Brain pericyte (primary cell): ENCODE results near the gene CFAP90.

Experiments used
- DNase-seq: peaks from one replicate; pipeline ENCODE4 v3.0.0-alpha.2; 2012; ENCODE audit warnings: low read depth, low spot score

Gene CFAP90

GRCh38 chr5:7868427-7868772 is 17.5 kb upstream of the CFAP90 start:
- no peak for DNase-seq

- DNase-seq, result no peak
Measured at GRCh38 chr5:7867260-7867659, 16.3 kb upstream of the CFAP90 start.

DNA sequence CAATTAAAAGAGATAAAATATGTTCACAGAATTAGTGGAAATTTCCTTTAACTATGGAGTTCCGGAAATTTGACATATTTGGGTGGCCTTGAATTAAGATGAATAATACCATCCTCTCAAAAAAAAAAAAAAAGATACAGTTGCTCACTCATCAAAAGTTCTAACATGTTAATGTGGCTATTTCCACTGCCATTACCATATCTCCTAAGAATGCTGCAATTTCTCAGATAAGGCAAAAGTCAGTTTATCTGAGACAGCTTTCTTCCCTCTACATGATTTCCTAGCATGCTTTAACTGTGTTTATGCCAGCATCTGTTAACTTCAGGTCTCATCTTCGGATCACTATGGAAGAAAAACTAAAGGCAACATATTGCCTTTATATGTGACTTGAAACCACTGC is 15.3 kb upstream of the CFAP90 start:
- DNase-seq, result no peak

DNA sequence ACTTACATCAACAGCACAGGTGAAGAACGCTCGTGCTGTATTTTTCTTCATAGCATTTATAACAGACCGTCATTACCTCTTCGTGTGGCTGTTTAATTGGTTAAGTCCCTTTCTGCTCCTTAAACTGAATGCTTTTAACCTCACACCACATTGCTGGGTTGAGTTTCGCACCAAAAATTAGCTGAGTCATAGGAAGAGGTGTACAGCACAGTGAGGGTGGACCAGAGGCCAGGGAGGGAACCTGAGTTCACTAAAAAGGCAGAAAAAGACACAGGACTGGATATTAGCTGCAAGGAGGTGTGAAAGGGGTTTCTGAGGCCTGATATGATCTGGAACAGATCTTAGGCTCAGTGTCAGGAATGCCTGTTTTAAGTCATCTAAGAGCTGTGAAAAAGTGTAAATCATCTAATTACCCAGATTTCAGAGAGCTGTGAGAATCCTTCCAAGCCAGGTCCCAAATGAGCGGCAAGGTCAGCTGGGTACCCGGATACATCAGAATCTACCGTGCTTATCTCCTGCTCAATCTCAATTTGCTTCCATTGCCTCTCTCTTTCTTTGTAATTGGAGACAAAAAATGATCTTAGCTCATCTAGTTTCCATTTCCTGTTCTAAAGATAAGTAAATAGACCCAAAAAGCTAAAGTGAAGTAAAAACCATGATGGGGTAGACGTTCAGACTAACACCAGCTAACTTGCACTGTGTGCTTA is 7.1 kb upstream of the CFAP90 start:
- no peak for DNase-seq

GRCh38 chr5:7857361-7857760 is 6.4 kb upstream of the CFAP90 start:
- DNase-seq, result no peak

DNA sequence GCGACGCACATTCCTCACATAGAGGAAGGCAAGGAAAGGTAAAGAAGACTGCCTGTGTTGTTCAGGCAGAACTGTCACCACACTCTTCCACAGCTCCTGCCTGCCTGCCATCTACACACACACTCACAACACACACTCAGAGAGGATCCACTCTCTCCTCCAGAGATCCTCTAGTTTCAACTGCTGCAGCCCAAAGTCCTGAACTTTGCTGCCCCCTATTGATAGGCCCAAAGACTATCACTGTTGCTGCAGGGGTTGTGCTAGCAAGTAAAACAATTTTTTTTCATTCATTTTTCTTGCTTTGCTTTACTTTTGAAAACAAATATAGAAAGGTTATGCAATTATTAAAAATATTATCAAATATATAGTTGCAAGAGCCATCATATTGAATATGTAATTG is 5.9 kb upstream of the CFAP90 start:
- DNase-seq, result no peak

DNA sequence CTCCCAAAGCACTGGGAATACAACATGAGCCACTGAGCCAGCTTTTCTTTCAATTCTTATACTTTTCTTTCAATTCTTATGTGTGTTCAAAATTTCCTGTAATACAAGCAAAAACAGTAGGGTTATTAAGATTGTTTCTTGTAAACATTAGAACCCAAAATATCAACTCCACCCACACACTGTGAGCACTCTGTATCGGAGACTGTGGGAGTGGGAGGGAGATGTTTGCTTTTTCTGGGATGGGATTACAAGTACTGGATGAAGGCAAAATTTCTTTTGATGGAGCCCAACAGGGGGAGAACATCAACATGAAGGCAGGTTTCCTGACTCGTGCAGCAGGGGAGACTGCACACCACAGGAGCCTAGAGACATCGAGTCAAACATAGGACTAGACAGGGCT is 4.7 kb upstream of the CFAP90 start:
- DNase-seq, result no peak

GRCh38 chr5:7852988-7853387 is 2.1 kb upstream of the CFAP90 start:
- no peak for DNase-seq

GRCh38 chr5:7852542-7852941 is 1.6 kb upstream of the CFAP90 start:
- DNase-seq, result no peak

GRCh38 chr5:7851617-7852289 is 820 bp upstream of the CFAP90 start:
- no peak for DNase-seq

DNA sequence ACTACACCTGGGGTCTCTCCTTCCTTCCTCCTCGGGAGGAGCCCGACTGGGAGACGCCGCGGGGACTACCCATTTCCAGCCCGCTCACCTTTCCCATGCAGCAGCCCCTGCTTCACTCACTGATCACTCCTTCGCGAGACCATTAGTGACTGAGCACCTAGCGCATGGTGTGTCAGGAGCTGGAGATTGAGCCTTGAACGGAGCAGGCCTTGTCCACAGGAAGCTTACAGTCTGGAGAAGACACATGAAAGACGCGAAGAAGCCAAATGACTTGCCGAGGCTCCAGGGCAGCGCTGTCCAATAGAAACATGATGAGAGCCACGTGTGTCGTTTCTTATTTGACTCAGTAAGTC is 283 bp upstream of the CFAP90 start:
- no peak for DNase-seq

DNA sequence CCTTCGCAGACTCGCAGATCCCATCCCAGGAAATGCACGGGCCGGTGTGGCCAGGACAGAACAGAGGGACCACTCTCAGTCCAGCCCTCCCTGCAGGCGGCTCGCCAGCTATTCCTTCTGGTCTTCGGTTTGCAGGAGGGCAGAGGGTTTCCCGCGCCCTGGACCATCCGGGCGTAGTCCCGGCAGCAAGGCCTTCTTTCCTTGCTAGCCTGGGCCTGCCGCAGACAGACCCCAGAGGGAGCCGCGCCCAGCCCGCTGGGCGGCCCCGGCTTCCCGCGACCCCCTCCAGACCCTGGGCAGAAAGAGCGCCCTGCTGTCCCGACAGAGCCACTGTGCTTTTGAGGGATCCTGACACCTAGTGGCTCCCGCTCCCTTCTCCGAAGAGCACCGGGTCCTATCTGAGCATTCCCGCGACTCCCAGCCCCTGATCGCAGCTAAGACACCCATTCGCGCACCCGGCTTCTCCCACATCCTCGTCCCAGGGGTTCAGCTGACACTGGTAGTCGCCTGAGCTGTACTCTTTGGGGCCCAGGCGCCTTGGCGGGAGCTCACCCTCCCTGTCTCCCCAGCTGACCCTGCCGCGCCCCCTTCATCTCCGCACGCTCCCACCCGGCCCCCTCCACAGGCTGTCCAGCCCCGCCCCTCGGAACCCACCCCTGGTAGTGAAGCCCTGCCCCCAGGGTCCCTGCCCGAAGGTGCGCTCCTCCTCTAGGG is 1.1 kb downstream of the CFAP90 start:
- DNase-seq, result no peak

DNA sequence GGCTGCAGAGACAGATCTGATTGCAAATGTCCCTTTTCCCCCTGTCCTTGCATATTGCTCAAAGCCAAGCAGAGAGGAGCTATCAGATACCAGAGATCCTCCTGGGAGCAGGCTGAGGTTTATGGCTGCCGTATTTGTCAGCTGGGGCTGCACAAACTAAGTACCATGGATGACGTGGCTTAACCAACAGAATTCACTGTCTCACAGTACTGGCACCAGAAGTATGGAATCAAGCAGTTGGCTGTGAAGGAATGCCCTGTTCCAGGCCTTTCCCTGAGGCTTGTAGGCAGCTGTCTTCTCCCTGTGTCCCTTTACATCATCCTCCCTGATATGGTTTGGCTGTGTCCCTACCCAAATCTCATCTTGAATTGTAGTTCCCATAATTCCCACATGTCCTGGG is 2.6 kb downstream of the CFAP90 start:
- DNase-seq, result no peak

GRCh38 chr5:7846327-7846726 is 4.6 kb downstream of the CFAP90 start:
- DNase-seq, result no peak

DNA sequence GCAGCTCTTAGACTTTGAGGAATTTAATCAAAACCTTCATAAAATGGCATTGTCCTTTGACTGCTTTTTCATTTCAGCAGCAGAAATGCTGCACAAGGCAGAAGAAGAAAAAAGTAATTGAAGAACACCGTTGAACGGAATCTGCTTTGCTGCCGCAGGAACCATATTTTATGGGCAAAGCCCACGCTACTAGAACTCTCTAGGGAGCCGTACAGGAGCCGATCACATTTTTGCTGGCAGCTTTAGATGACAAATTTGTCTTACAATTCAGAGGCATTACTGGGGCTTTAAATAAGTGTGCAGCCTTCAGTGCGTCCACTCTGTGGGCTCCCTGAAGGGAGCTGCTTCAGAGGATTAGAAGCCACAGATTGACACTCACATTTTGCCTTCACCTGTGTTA is 5.4 kb downstream of the CFAP90 start:
- no peak for DNase-seq

DNA sequence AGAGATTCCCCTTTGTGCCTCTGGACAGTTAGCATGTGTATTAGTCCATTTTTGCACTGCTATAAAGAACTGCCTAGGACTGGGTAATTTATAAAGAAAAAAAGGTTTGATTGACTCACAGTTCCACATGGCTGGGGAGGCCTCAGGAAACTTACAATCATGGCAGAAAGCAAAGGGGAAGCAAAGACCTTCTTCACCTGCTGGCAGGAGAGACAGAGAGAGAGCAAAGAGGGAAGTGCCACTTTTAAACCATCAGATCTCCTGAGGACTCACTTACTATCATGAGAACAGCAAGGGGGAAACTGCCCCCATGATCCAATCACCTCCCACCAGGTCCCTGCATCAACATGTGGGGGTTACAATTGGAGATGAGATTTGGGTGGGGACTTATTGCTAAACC is 6.0 kb downstream of the CFAP90 start:
- DNase-seq, result no peak

GRCh38 chr5:7842531-7842930 is 8.4 kb downstream of the CFAP90 start:
- DNase-seq, result no peak

DNA sequence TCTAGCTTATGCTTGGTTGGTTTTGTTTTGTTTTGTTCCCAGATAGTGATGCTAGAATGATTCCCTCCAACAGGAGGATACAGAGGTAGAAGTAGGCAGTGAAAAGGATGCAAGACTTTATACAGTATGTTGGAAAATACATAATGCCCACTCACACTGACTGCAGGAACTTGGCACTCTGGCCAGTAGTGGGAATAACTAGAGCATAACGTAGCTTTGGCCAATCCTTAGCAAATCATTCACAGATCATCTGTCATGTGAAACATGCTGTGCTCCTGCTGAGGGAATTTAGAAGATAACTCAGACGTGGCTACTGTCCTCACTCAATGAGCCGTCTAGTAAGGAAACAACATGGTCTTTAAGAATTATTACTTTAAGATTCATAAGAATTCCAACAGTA is 13.5 kb downstream of the CFAP90 start:
- no peak for DNase-seq

DNA sequence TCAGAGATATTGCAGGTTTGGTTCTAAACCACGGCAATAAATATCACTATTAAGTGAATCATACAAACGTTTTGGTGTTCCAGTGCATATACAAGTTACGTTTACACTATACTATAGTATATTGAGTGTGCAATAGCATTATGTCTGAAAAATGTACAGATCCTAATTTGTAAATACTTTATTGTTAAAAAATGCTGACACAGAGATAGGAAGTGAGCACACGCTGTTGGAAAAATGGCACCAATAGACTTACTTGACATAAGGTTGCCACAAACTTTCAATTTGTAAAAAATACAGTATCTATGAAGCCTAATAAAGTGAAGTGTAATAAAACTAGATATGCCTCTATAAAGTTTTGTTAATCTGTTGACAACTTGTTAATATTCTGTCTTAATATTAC is 16.0 kb downstream of the CFAP90 start:
- no peak for DNase-seq

DNA sequence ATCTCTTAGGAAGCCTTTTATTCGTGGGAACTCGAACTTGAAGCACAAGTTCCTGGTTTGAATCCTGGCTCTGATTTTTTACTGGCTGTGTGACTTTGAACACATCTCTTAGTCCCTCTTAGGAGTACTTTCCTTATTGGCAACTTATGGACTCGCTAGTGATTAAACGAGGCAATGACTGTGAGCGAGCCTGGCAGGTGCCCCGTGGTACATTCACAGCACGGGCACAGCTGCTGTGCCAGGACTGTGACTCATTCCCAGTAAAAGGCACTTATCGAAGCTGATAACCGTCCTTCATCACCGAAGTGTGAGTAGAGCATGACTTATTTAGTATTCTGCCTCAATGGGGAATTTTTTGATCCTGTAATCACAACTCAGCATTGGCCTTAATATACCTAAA is 22.7 kb downstream of the CFAP90 start:
- no peak for DNase-seq

GRCh38 chr5:7827610-7828009 is 23.3 kb downstream of the CFAP90 start:
- no peak for DNase-seq

DNA sequence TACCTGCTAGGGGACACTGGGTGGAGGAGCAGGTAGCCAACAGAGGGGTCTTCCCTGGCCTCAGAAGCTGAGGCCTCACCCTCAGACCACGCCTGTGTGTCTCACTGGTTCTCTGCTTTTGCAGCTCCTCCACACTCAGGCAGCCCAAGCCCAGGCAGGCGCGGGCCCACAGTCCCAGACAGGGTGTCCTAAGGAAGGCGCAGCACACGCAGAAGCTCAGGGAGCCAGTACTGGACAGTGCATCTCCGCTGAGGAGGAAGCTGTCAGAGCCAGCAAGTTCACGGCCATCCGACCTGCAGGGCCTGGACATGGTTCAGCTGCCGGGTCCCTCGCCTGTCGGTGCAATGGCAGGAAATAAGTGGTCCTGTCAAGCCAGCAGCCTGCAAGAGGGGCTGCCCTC is 25.3 kb downstream of the CFAP90 start:
- DNase-seq, result no peak

- no peak for DNase-seq
Measured at GRCh38 chr5:7824995-7825394, 25.9 kb downstream of the CFAP90 start.
